Sigmoid colon (tissue), 4 donors: Measurements from ENCODE around the gene ING3.

Source experiments
- POLR2AphosphoS5 ChIP-seq, 4 donors: sonication (generic); formaldehyde crosslinking; IDR thresholded peaks; one replicate each; pipeline ENCODE4 v1.6.1; 2017; ENCODE audit warnings: antibody characterized with exemption in 4 of 4
- TF ChIP-seq, protein P1 (sequence below), 4 experiments: fragments of 450-650 bp in 3 of 4; fragments of 200-600 bp in 1 of 4; IDR thresholded peaks; one replicate each; pipeline ENCODE4 v1.5.1; 2016 to 2019; ENCODE audit warnings: antibody characterized with exemption in 4 of 4, mild to moderate bottlenecking in 3 of 4, moderate library complexity in 2 of 4

DNA sequence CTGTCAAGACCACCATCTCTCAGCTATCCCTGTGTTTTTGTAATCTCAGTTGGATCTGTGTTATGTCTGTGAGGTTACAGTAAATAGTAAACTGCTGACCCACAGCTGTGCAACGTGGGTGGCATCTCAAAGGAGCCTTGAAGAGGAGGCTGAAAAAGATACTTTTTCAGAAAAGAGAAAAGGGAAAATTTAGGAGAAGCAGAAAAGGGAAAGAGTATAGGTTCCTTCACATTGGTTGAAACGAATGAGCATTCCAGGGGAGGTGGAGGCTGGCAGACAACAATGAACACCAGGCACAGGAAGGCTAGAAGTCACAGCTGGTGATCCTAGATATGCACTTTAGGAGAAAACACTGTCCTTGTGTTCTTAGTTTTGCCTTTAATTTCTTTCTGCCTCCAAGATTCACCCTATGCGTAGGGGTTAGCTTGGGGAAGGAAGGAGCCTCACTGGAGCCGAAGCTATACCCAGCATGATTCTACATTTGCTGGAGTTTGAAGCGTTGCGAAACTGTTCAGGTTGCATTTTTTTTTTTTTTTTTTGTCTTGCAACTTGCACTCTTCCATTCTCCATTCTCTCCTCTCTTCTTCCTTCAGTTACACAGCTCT lies 56.2 kb downstream of the ING3 start:
- TF ChIP-seq, protein P1, sequence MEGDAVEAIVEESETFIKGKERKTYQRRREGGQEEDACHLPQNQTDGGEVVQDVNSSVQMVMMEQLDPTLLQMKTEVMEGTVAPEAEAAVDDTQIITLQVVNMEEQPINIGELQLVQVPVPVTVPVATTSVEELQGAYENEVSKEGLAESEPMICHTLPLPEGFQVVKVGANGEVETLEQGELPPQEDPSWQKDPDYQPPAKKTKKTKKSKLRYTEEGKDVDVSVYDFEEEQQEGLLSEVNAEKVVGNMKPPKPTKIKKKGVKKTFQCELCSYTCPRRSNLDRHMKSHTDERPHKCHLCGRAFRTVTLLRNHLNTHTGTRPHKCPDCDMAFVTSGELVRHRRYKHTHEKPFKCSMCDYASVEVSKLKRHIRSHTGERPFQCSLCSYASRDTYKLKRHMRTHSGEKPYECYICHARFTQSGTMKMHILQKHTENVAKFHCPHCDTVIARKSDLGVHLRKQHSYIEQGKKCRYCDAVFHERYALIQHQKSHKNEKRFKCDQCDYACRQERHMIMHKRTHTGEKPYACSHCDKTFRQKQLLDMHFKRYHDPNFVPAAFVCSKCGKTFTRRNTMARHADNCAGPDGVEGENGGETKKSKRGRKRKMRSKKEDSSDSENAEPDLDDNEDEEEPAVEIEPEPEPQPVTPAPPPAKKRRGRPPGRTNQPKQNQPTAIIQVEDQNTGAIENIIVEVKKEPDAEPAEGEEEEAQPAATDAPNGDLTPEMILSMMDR (IDR thresholded peaks at IDR 0.05), result no peak
- TF ChIP-seq POLR2AphosphoS5 (IDR thresholded peaks at IDR 0.05), result no peak
